Rectal smooth muscle tissue (tissue), 1 donor: ENCODE data around the gene SUGCT.

ENCODE experiments used
- H3K27ac ChIP-seq: one replicate; pipeline ENCODE4 v1.7.0; 2013; ENCODE audit warnings: low read depth, low read length, inconsistent platforms
- H3K27me3 ChIP-seq: one replicate; pipeline ENCODE4 v1.7.0; 2013; ENCODE audit warnings: low read length; ENCODE audit not compliant: control insufficient read depth, insufficient read depth
- H3K36me3 ChIP-seq: one replicate; pipeline ENCODE4 v1.7.0; 2013; ENCODE audit warnings: low read length; ENCODE audit not compliant: control insufficient read depth, insufficient read depth
- H3K4me1 ChIP-seq: one replicate; pipeline ENCODE4 v1.7.0; 2013; ENCODE audit warnings: low read length; ENCODE audit not compliant: control insufficient read depth, insufficient read depth
- H3K4me3 ChIP-seq: one replicate; pipeline ENCODE4 v1.7.0; 2013; ENCODE audit warnings: low read length
- H3K9ac ChIP-seq: one replicate; pipeline ENCODE4 v1.7.0; 2013; ENCODE audit warnings: low read length

SUGCT gene

DNA sequence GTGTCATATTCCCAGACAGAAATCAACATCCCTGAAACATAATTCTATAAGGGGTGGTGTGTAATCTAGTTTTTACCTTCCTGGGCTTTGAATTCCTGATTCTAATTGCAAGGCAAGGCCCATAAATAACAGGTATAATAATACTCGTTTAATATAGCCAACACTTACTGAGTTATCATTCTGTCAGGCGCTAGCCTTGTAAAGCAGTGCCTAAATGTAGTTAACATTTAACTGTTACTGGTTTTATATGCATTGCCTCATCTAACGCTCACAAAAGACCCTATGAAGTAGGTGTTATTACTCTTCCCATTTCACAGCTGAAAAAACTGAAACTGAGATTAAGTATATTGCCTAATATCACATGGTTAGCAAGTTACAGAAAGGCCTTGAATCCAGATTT is 772.5 kb downstream of the SUGCT start:
- no peaks in the 10 kb centered on the region for H3K36me3 ChIP-seq
- H3K9ac ChIP-seq: no peak overlapping the region
- no peaks in the 10 kb centered on the region for H3K27me3 ChIP-seq
- H3K4me1 ChIP-seq: peaks cover 3% of the 10 kb centered on the region
- H3K27ac ChIP-seq: no peak overlapping the region
- H3K4me3 ChIP-seq: no peak overlapping the region

DNA sequence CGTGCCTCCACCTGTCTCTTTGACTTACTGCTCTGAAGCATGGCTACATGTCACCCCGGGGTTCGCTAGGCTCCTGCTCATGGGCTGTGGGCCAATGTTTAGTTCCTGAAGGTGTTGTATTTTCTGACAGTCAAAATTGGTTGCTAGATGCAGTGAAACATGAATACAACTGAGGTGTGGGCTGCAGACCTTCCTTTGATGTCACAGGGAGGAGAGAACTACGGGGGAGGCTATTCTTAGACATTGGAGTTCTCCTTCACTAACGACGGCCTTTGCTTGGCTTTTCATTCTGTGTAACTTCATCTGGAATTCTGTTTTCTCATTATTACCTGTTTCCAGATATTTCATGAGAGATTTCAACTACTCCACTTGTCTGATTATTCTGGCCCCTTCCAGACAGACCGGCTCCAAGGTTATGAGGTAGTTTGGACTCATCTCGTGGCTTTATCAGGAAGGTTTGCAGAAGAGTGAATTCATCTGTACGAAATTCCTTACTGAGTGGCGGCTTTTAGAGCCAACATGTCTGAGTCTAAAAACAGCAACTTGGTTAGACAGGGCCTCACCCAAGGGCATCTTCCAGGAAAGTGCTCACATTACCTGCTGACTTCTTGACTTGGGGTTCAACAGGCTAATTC is 774.7 kb downstream of the SUGCT start:
- Histone ChIP-seq H3K27me3 (no peaks in the 10 kb centered on the region), H3K4me3 (no peak overlapping the region), H3K36me3 (no peaks in the 10 kb centered on the region), H3K4me1 (no peaks in the 10 kb centered on the region), H3K27ac (no peak overlapping the region), H3K9ac (no peak overlapping the region)
